Transverse colon (tissue), 4 donors: ENCODE data around the gene PDCD1.

Source experiments
- EP300 ChIP-seq: sonication (generic); formaldehyde crosslinking; IDR thresholded peaks from one replicate; pipeline ENCODE4 v1.6.1; 2017; ENCODE audit warnings: antibody characterized with exemption, low read depth
- POLR2A ChIP-seq: fragments of 450-650 bp; IDR thresholded peaks from one replicate; pipeline ENCODE4 v1.6.1; 2016; ENCODE audit warnings: antibody characterized with exemption, mild to moderate bottlenecking, moderate library complexity
- POLR2AphosphoS5 ChIP-seq, 3 donors: sonication (generic); formaldehyde crosslinking; IDR thresholded peaks; one replicate each; pipeline ENCODE4 v1.6.1; 2016; ENCODE audit warnings: antibody characterized with exemption in 3 of 3
- TF ChIP-seq, protein P1 (sequence below), 5 experiments: fragments of 200-600 bp in 3 of 5; fragments of 450-650 bp in 2 of 5; sonication (generic) in 3 of 5; IDR thresholded peaks; 1 replicate in 2 of 5; 2 replicates in 3 of 5; pipeline ENCODE4 v1.5.1; 2016 to 2017; ENCODE audit warnings: antibody characterized with exemption in 5 of 5, inconsistent platforms in 3 of 5, mild to moderate bottlenecking in 2 of 5, moderate library complexity in 1 of 5

DNA sequence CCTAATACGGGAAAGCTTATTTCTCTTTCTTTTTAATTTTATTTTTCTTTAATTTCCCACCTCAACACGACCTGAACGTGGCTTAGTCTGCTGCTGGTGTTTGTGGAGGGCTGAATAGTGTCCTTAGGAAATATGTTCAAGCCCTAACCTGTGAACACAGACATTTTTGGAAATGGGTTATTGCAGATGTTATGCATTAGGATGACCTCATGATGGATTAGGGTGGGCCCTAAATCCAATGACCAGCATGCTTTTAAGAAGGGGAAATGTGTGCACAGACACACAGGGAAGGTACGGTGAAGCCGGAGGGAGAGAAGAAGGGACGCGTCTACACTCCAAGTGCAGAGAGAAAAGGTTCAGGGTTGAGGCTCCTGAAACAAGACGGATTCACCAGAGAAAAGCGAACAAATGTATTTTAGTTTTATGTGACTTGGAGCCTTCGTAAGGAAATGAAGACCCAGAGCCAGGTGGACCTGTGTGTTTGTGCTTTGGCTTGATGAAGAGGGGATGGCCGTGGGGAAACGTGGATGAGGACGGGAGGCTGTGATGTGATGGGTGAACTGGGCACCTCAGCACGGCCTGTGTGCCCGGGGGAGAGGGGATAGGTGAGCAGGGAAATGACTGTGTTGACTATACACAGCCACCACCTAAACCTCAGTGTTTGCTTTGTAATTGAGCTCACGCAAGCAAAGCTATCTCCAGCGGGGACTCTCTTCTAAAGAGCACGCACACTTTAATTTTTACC lies 48.3 kb upstream of the PDCD1 start:
- TF ChIP-seq POLR2A: no peak
- TF ChIP-seq, protein P1, sequence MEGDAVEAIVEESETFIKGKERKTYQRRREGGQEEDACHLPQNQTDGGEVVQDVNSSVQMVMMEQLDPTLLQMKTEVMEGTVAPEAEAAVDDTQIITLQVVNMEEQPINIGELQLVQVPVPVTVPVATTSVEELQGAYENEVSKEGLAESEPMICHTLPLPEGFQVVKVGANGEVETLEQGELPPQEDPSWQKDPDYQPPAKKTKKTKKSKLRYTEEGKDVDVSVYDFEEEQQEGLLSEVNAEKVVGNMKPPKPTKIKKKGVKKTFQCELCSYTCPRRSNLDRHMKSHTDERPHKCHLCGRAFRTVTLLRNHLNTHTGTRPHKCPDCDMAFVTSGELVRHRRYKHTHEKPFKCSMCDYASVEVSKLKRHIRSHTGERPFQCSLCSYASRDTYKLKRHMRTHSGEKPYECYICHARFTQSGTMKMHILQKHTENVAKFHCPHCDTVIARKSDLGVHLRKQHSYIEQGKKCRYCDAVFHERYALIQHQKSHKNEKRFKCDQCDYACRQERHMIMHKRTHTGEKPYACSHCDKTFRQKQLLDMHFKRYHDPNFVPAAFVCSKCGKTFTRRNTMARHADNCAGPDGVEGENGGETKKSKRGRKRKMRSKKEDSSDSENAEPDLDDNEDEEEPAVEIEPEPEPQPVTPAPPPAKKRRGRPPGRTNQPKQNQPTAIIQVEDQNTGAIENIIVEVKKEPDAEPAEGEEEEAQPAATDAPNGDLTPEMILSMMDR (IDR thresholded peaks at IDR 0.05): no peak
- no peak for TF ChIP-seq EP300
- TF ChIP-seq POLR2AphosphoS5 (IDR thresholded peaks at IDR 0.05): no peak
